ENCODE results near the gene CEP63.

CEP63 gene

GRCh38 chr3:134485718-134486576 is at the start of gene CEP63, which contains the start of gene ANAPC13:
Gene CEP63, plus strand, starts transcription at chr3:134486057. Its CDS starts 9,264 bp downstream, at chr3:134495321.
Gene ANAPC13, minus strand, starts transcription at chr3:134485985. Its CDS starts 3,081 bp downstream, at chr3:134482904.
- DNase-seq (ENCODE audit: low read depth in 2 of 2, low spot score in 1 of 2) = peak; percentile 86 to 89

DNA sequence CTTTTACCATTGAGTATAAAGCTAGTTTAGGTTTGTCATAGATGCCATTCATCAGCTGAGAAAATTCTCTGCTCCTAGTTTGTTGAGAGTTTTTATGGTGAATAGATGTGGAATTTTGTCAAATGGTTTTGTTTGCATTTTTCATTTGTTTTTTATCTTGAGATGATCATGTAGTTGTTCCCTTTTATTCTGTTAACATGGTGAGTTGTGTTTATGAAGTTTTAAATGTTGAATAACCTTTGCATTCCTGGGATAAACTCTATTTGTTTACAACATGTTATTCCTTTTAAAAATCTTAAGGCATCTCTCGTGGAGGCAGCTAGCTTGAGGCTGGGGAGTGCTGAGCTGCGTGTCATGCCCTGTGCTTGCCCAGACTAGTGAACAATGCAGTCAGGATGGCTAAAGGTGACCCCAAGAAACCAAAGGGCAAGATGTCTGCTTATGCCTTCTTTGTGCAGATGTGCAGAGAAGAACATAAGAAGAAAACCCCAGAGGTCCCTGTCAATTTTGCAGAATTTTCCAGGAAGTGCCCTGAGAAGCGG is 48.6 kb upstream of the CEP63 start:
- no peak for DNase-seq (ENCODE audit: low read depth in 2 of 2, low spot score in 1 of 2)

- DNase-seq (ENCODE audit: low read depth in 2 of 2, low spot score in 1 of 2) = no peak
Observed at GRCh38 chr3:134441321-134441720, 44.5 kb upstream of the CEP63 start.

GRCh38 chr3:134441821-134442220 is 44.0 kb upstream of the CEP63 start:
- DNase-seq (ENCODE audit: low read depth in 2 of 2, low spot score in 1 of 2) = no peak

DNA sequence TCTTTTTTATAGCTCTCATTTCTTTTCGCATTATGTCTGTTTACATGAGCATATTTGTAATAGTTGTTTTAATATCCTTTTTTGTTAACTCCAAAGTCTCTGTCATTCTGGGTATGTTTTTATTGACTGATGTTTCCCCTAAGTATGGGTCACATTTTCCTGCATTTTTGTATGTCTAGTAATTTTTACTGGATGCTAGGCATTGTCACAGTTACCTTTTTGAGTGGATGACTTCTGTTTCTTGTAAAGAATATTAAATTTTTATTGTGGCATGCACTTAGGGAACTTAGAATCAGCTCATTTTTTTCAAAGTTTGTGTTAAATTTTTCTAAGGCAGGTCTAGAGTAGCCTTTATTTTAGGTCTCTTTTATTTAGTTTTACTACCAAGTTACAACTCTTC is 40.8 kb upstream of the CEP63 start:
- no peak for DNase-seq (ENCODE audit: low read depth in 2 of 2, low spot score in 1 of 2)

DNA sequence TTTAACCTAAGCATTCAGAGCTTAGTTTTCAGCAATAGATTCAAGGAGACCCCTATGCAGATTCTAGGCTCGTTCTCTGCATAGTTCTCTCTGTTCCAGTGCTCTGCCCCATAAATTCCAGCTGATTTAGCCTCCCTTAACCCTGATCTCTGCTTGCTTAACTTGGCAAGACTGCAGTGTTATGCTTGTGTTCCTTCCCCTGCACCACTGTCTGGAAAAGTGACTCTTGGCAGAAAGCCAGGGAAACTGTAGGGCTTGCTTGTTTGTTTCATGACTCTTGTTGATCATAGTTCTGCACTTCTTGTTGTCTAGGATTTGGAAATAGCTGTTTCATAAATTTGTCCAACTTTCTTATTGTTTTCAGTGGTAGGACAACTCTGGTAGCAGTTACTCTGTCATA is 40.2 kb upstream of the CEP63 start:
- no peak for DNase-seq (ENCODE audit: low read depth in 2 of 2, low spot score in 1 of 2)

DNA sequence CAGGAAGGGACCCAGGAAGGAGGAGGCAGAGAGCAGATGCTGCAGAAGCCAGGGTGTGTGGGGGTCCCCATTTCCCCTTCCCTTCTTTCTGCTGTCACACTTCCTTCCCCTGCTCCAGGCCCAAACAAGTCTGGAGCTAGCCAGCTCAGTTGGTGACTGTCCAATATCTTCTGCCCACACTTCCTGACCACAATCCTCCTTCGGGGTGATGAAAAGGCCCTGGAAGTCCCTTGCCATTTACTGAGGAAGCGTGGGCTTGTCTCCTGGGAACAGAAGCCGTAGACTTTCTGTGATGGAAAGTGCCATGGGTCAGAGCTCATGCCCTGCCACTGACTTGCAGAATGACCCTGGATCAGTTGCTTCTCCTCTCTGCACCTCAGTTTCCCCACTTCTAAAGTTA is 39.1 kb upstream of the CEP63 start:
- no peak for DNase-seq (ENCODE audit: low read depth in 2 of 2, low spot score in 1 of 2)

GRCh38 chr3:134447351-134447750 is 38.5 kb upstream of the CEP63 start:
- DNase-seq (ENCODE audit: low read depth in 2 of 2, low spot score in 1 of 2) = no peak

GRCh38 chr3:134448664-134449063 is 37.2 kb upstream of the CEP63 start:
- DNase-seq (ENCODE audit: low read depth in 2 of 2, low spot score in 1 of 2) = no peak

GRCh38 chr3:134449277-134449676 is 36.6 kb upstream of the CEP63 start:
- DNase-seq (ENCODE audit: low read depth in 2 of 2, low spot score in 1 of 2) = no peak

DNA sequence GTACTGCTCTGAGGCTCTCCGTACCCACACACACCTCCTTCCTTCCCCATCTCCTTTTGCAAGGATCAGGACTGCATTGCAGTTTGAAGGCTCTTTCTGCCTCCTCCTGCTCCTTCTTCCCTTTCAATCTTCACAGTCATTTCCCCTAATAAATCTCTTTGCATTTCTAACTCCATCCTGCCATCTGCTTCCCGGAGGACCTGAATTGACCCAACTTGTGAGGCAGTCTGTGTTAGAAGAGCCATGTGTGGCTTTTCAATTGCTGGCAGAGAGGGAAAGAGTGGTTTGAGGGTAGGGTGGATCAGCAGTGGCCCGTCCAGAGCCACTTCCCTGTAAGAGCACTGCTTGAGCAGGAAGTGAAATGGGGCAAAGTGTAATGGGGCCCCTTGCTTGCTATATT is 35.9 kb upstream of the CEP63 start:
- no peak for DNase-seq (ENCODE audit: low read depth in 2 of 2, low spot score in 1 of 2)

DNA sequence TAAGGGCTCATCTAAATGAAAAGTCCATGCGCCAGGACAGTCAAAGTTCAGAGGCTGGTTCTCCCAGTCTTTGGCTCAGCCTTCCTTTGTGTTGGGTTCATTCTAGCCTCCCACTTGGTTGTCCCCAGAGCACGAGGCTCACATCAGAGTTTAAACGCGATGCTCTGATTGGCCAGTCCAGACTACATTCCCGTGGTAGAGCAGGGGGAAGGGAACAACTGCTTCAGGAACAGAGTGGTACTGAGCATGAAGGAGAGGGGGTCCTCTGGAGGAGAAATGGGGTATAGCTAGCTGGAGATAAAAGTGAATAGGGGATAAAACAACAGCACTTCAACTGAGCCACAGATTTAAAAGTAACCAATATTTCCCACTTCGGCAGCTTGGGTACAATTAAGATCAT is 32.2 kb upstream of the CEP63 start:
- DNase-seq (ENCODE audit: low read depth in 2 of 2, low spot score in 1 of 2) = no peak

DNA sequence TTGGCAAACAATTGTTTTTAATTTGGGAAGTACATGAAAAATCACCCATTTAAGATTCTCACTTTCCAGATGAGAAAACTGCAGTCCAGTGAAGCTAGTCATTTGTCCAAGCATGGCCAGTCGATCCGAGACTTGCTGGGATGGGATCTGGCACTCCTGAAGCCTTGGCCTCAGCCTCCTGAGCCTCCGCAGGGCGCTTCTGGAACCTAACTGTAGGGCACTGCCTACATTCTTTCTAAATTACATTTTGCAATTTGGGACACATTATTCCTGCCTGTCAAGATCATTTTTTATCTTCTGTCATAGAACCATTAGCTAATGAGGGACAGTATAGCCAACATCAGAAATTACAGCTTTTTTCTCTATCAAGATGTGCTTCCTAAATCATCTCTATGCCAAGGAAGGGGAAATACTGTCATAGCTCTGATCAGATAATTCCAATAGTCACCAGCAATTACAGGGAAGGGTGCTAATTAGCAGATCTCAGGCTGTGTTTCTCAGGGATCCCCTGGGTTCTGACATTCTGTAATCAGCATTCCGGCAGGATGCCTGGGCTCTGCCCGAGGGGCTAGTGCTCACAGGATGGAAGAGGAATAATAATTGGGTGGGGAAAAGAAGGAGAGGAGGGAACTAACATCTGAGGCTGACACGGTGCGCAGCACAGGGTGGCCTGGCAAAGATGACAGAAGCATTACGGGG is 28.3 kb upstream of the CEP63 start:
- no peak for DNase-seq (ENCODE audit: low read depth in 2 of 2, low spot score in 1 of 2)

GRCh38 chr3:134458406-134458945 is 27.4 kb upstream of the CEP63 start:
- DNase-seq (ENCODE audit: low read depth in 2 of 2, low spot score in 1 of 2) = no peak

GRCh38 chr3:134459562-134459961 is 26.3 kb upstream of the CEP63 start:
- DNase-seq (ENCODE audit: low read depth in 2 of 2, low spot score in 1 of 2) = no peak

DNA sequence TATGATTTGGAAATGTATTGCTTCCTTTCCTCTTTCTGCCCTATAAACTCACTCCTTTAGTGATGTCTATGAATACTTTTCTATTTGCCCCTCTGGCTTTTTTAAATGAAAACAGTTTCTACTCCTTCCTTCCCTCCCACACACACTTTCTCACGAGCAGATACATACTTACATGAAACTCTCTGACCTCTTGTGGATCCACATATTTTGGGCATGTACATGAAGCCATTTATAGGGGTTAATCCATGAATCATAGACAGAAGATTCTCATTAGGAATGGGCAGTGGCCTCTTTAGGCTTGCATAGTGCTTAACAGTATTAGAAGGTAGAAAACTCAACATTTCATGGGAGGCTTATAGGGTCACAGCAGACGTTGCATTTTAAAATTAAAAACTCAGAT is 24.9 kb upstream of the CEP63 start:
- DNase-seq (ENCODE audit: low read depth in 2 of 2, low spot score in 1 of 2) = no peak

GRCh38 chr3:134462331-134462941 is 23.4 kb upstream of the CEP63 start:
- DNase-seq (ENCODE audit: low read depth in 2 of 2, low spot score in 1 of 2) = no peak

DNA sequence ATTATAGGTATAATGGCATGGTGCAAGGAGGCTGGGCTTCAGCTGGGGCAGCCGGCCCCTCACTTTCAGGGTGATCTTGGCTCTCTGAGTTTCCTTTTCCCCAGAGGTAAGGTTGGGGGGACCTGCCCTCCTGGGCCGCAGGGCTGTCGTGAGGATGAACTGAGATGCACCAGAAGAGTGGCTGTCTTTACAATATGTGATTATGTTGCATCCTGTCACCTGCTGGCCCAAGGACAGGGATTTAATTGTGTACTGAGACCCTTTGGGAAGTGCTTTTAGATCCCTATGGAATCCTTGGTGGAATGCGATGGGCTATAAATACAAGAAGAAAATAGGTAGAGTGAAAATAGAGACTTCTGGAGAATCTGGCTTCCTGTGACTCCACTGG is 22.2 kb upstream of the CEP63 start:
- DNase-seq (ENCODE audit: low read depth in 2 of 2, low spot score in 1 of 2) = no peak

DNA sequence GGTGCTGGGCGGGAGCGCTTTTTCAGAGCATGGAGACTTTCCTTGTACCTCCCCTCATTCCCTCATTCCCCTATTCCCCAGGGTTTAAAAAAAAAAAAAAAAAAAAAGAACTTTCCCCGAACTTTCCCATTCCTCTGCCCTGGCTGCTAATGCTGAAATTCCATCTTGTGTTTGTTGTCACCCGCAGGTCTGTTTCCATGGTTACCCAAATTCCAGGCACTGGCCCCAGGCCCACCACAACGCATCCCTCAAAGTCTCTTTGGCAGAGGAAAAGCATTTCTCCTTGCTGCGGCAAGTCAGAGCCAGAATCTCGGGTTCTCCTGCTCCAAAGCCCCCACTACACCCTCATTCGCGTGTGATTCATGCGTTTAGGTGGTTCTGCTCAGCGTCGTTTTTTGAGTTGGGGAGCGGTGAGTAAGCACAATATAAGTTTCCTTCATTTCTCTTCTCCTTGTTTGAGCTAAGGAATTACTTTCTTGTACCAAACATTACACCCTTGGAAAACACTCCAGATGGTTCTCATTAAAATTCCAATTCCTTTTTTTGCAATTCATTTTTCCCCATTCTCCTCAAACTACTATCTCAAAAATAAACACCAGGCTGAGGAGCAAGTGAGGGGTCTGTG is 21.7 kb upstream of the CEP63 start:
- DNase-seq (ENCODE audit: low read depth in 2 of 2, low spot score in 1 of 2) = no peak

GRCh38 chr3:134464689-134465365 is 21.0 kb upstream of the CEP63 start:
- no peak for DNase-seq (ENCODE audit: low read depth in 2 of 2, low spot score in 1 of 2)
